M059J (cell line): ENCODE data around the gene NIP7. TPM values are rescaled to one million over a fixed set of nuclear protein-coding genes. Genes with fewer than 3 reads are reported as not detected.
"Not testable (repeated sequence)": the region's sequence is repeated elsewhere in the genome, so short reads cannot be mapped to it uniquely, and the experiment has no call there.

Source experiments
- DNase-seq: peaks from one replicate; pipeline ENCODE4 v3.0.0-alpha.2; 2012; ENCODE audit warnings: low read depth
- total RNA-seq: library from RNA; depleted of rRNA; stranded (reverse); fragments of >200 nt; shearing (Covaris generic); gene quantifications from 2 replicates; pipeline ENCODE4 v1.2.3, GENCODE V29; 2014

The NIP7 gene
- total RNA-seq, 1 experiment from 2014 or later = 29.4 TPM

- DNase-seq = no peak
These were observed 6.4 kb downstream of the NIP7 start for GRCh38 chr16:69345923-69346322.

GRCh38 chr16:69346683-69347082 is 7.1 kb downstream of the NIP7 start:
- DNase-seq = no peak

GRCh38 chr16:69348222-69348621 is 8.7 kb downstream of the NIP7 start:
- DNase-seq = no peak

- DNase-seq = no peak
These were observed 10.0 kb downstream of the NIP7 start for GRCh38 chr16:69349536-69349935.

GRCh38 chr16:69350536-69351133 is 11.1 kb downstream of the NIP7 start:
- no peak for DNase-seq

GRCh38 chr16:69351309-69352027 is 11.9 kb downstream of the NIP7 start, which contains the start of gene TMED6:
Gene TMED6 (minus strand): TSS chr16:69351786. CDS start chr16:69351753, 33 bp downstream.
- DNase-seq = no peak

GRCh38 chr16:69360070-69360469 is 20.5 kb downstream of the NIP7 start:
- DNase-seq = not testable (repeated sequence)

GRCh38 chr16:69363281-69363717 is 23.7 kb downstream of the NIP7 start:
- DNase-seq = no peak

- no peak for DNase-seq
These were observed 24.5 kb downstream of the NIP7 start for GRCh38 chr16:69364088-69364487.

- no peak for DNase-seq
These were observed 26.3 kb downstream of the NIP7 start for GRCh38 chr16:69365901-69366300.

- no peak for DNase-seq
These were observed 26.9 kb downstream of the NIP7 start for GRCh38 chr16:69366431-69366830.

- DNase-seq = no peak
These were observed 28.4 kb downstream of the NIP7 start for GRCh38 chr16:69367980-69368379.

- DNase-seq = no peak
These were observed 29.3 kb downstream of the NIP7 start for GRCh38 chr16:69368866-69369265.

- no peak for DNase-seq
These were observed 32.0 kb downstream of the NIP7 start for GRCh38 chr16:69371564-69371963.

GRCh38 chr16:69373019-69373418 is 33.4 kb downstream of the NIP7 start:
- DNase-seq = no peak

GRCh38 chr16:69376393-69377059 is 37.0 kb downstream of the NIP7 start:
- no peak for DNase-seq

- no peak for DNase-seq
These were observed 38.5 kb downstream of the NIP7 start for GRCh38 chr16:69378036-69378435.

- no peak for DNase-seq
These were observed 39.2 kb downstream of the NIP7 start for GRCh38 chr16:69378760-69379159.

- no peak for DNase-seq
These were observed 41.7 kb downstream of the NIP7 start for GRCh38 chr16:69381231-69381630.

GRCh38 chr16:69382421-69382820 is 42.8 kb downstream of the NIP7 start:
- DNase-seq = no peak

- no peak for DNase-seq
These were observed 45.4 kb downstream of the NIP7 start for GRCh38 chr16:69384974-69385373.

GRCh38 chr16:69386596-69386995 is 47.0 kb downstream of the NIP7 start:
- peak; percentile 61 for DNase-seq
